Stimulated activated naive B cell treated with anti-CD40 and anti-IgM and Interleukin-4, amounts not matched to agents 10 μg/mL and 1 μg/mL and 100 μg/mL, for 72 hours (primary cell): ENCODE measurements around the gene UBXN1.

Experiments
- ATAC-seq, 2 donors: fragments of 150-1000 bp; cut with Tn5 transposase; replicated peaks; 2 replicates each; pipeline ENCODE4 v1.10.0; 2021; ENCODE audit warnings: moderate library complexity in 1 of 2
- DNase-seq: peaks from one replicate; pipeline ENCODE4 v3.0.0; 2021
- H3K27ac Mint-ChIP-seq: one replicate; pipeline ENCODE4 v1.8.0; 2022; ENCODE audit warnings: mild to moderate bottlenecking, mixed read lengths
- H3K27me3 Mint-ChIP-seq, 2 donors: one replicate each; pipeline ENCODE4 v1.8.0; 2022; ENCODE audit warnings: mixed read lengths in 2 of 2
- H3K36me3 Mint-ChIP-seq, 2 donors: one replicate each; pipeline ENCODE4 v1.8.0; 2022; ENCODE audit warnings: mixed read lengths in 2 of 2, mild to moderate bottlenecking in 1 of 2
- H3K4me1 Mint-ChIP-seq, 2 donors: one replicate each; pipeline ENCODE4 v1.8.0; 2022; ENCODE audit warnings: mixed read lengths in 2 of 2, mild to moderate bottlenecking in 1 of 2
- H3K4me3 Mint-ChIP-seq, 2 donors: one replicate each; pipeline ENCODE4 v1.8.0; 2022; ENCODE audit warnings: mild to moderate bottlenecking in 2 of 2, mixed read lengths in 2 of 2, moderate library complexity in 1 of 2
- H3K9me3 Mint-ChIP-seq, 2 donors: one replicate each; pipeline ENCODE4 v1.8.0; 2022; ENCODE audit warnings: mixed read lengths in 2 of 2, mild to moderate bottlenecking in 1 of 2

Gene UBXN1

GRCh38 chr11:62715150-62716130 is 36.6 kb upstream of the UBXN1 start:
- ATAC-seq = no peak
- no peak overlapping the region for H3K4me3 Mint-ChIP-seq
- no peaks in the 10 kb centered on the region for H3K9me3 Mint-ChIP-seq
- peak overlapping the region; percentile 65 for H3K27ac Mint-ChIP-seq
- DNase-seq = no peak
- peaks cover 50 to 74% of the 10 kb centered on the region in 2 donors for H3K36me3 Mint-ChIP-seq
- H3K27me3 Mint-ChIP-seq = no peaks in the 10 kb centered on the region
- H3K4me1 Mint-ChIP-seq = peaks cover 25 to 39% of the 10 kb centered on the region in 2 donors

GRCh38 chr11:62713343-62713742 is 34.5 kb upstream of the UBXN1 start:
- peaks cover 49 to 77% of the 10 kb centered on the region in 2 donors for H3K36me3 Mint-ChIP-seq
- H3K4me1 Mint-ChIP-seq = peaks cover 34 to 60% of the 10 kb centered on the region in 2 donors
- no peaks in the 10 kb centered on the region for H3K9me3 Mint-ChIP-seq
- H3K27me3 Mint-ChIP-seq = no peaks in the 10 kb centered on the region
- ATAC-seq = no peak
- DNase-seq = no peak
- peak overlapping the region; percentile 3 for H3K27ac Mint-ChIP-seq
- peak overlapping the region in 1 of 2 donors; percentile 40 for H3K4me3 Mint-ChIP-seq

- ATAC-seq (no peak), DNase-seq (no peak)
- Mint-ChIP-seq H3K4me1 (peaks cover 38 to 65% of the 10 kb centered on the region in 2 donors), H3K27me3 (no peaks in the 10 kb centered on the region), H3K4me3 (peak overlapping the region; percentile 6 to 25), H3K36me3 (peaks cover 44 to 75% of the 10 kb centered on the region in 2 donors), H3K27ac (peak overlapping the region; percentile 67), H3K9me3 (no peaks in the 10 kb centered on the region)
Measured at GRCh38 chr11:62712861-62713260, 34.0 kb upstream of the UBXN1 start.

GRCh38 chr11:62712276-62712812 is 33.5 kb upstream of the UBXN1 start:
- Mint-ChIP-seq H3K4me3 (peak overlapping the region; percentile 0 to 25), H3K4me1 (peaks cover 42 to 70% of the 10 kb centered on the region in 2 donors), H3K27me3 (no peaks in the 10 kb centered on the region), H3K36me3 (peaks cover 43 to 73% of the 10 kb centered on the region in 2 donors), H3K9me3 (no peaks in the 10 kb centered on the region), H3K27ac (peak overlapping the region; percentile 81)
- ATAC-seq (no peak), DNase-seq (no peak)

GRCh38 chr11:62710001-62710345 is 31.1 kb upstream of the UBXN1 start:
- DNase-seq = no peak

GRCh38 chr11:62709247-62710000 is 30.6 kb upstream of the UBXN1 start:
- peak overlapping the region; percentile 95 for H3K27ac Mint-ChIP-seq
- no peaks in the 10 kb centered on the region for H3K27me3 Mint-ChIP-seq
- peak; percentile 78 to 82 for ATAC-seq
- H3K4me1 Mint-ChIP-seq = peaks cover 51 to 81% of the 10 kb centered on the region in 2 donors
- DNase-seq = peak; percentile 93
- H3K9me3 Mint-ChIP-seq = peaks cover 0 to 1% of the 10 kb centered on the region in 2 donors
- H3K36me3 Mint-ChIP-seq = peaks cover 33 to 58% of the 10 kb centered on the region in 2 donors
- H3K4me3 Mint-ChIP-seq = peak overlapping the region; percentile 90 to 92

More at GRCh38 chr11:62710001-62710345, 31.1 kb upstream of the UBXN1 start:
- Mint-ChIP-seq H3K27me3 (no peaks in the 10 kb centered on the region), H3K4me1 (peaks cover 53 to 84% of the 10 kb centered on the region in 2 donors), H3K36me3 (peaks cover 33 to 63% of the 10 kb centered on the region in 2 donors), H3K27ac (peak overlapping the region; percentile 95), H3K4me3 (peak overlapping the region; percentile 90 to 92), H3K9me3 (peaks cover 0 to 1% of the 10 kb centered on the region in 2 donors)
- no peak for ATAC-seq

GRCh38 chr11:62708793-62709192 is 29.9 kb upstream of the UBXN1 start:
- Mint-ChIP-seq H3K27ac (peak overlapping the region; percentile 95), H3K9me3 (peaks cover 0 to 1% of the 10 kb centered on the region in 2 donors), H3K36me3 (peaks cover 29 to 54% of the 10 kb centered on the region in 2 donors), H3K4me1 (peaks cover 47 to 77% of the 10 kb centered on the region in 2 donors), H3K4me3 (peak overlapping the region; percentile 90 to 92), H3K27me3 (no peaks in the 10 kb centered on the region)
- peak; percentile 34 for DNase-seq
- ATAC-seq = peak; percentile 20 to 25

GRCh38 chr11:62708392-62708791 is 29.5 kb upstream of the UBXN1 start:
- Mint-ChIP-seq H3K4me3 (peak overlapping the region; percentile 90 to 92), H3K9me3 (peaks cover 0 to 1% of the 10 kb centered on the region in 2 donors), H3K27ac (peak overlapping the region; percentile 95), H3K4me1 (peaks cover 43 to 73% of the 10 kb centered on the region in 2 donors), H3K27me3 (no peaks in the 10 kb centered on the region), H3K36me3 (peaks cover 29 to 50% of the 10 kb centered on the region in 2 donors)
- no peak for DNase-seq
- no peak for ATAC-seq

GRCh38 chr11:62707277-62707861 is 28.5 kb upstream of the UBXN1 start, which contains the start of the genes BSCL2 and GNG3:
BSCL2 (minus strand) TSS chr11:62707424; CDS start chr11:62707195, 229 bp downstream.
GNG3 (plus strand) TSS chr11:62707676; CDS start chr11:62708296, 620 bp downstream.
- ATAC-seq = no peak
- Mint-ChIP-seq H3K27me3 (no peaks in the 10 kb centered on the region), H3K4me3 (peak within 1 kb of the TSS; percentile 95 to 99), H3K36me3 (peaks cover 32 to 43% of the 10 kb centered on the region in 2 donors), H3K4me1 (peaks cover 39 to 63% of the 10 kb centered on the region in 2 donors), H3K27ac (peak within 1 kb of the TSS; percentile 95), H3K9me3 (peaks cover 0 to 1% of the 10 kb centered on the region in 2 donors)
- DNase-seq = no peak

- H3K27ac Mint-ChIP-seq = peak overlapping the region; percentile 37
- H3K36me3 Mint-ChIP-seq = peaks cover 34 to 45% of the 10 kb centered on the region in 2 donors
- ATAC-seq (no peak), DNase-seq (no peak)
- H3K4me3 Mint-ChIP-seq = peak overlapping the region; percentile 95 to 99
- H3K9me3 Mint-ChIP-seq = peaks cover 0 to 1% of the 10 kb centered on the region in 2 donors
- peaks cover 36 to 58% of the 10 kb centered on the region in 2 donors for H3K4me1 Mint-ChIP-seq
- H3K27me3 Mint-ChIP-seq = no peaks in the 10 kb centered on the region
Measured at GRCh38 chr11:62706850-62707247, 28.0 kb upstream of the UBXN1 start.

- peaks cover 36 to 58% of the 10 kb centered on the region in 2 donors for H3K4me1 Mint-ChIP-seq
Measured at GRCh38 chr11:62705880-62706849, 27.3 kb upstream of the UBXN1 start.

GRCh38 chr11:62705413-62705812 is 26.5 kb upstream of the UBXN1 start:
- Mint-ChIP-seq H3K9me3 (peaks cover 0 to 1% of the 10 kb centered on the region in 2 donors), H3K4me1 (peaks cover 36 to 53% of the 10 kb centered on the region in 2 donors), H3K27me3 (no peaks in the 10 kb centered on the region), H3K4me3 (peak overlapping the region; percentile 95 to 99), H3K36me3 (peaks cover 31 to 40% of the 10 kb centered on the region in 2 donors), H3K27ac (peak overlapping the region; percentile 97)
- DNase-seq (no peak), ATAC-seq (no peak)

More at GRCh38 chr11:62705880-62706849, 27.3 kb upstream of the UBXN1 start:
- peak; percentile 71 to 78 for ATAC-seq
- Mint-ChIP-seq H3K36me3 (peaks cover 35 to 43% of the 10 kb centered on the region in 2 donors), H3K27ac (peak overlapping the region; percentile 97), H3K9me3 (peaks cover 0 to 1% of the 10 kb centered on the region in 2 donors), H3K4me3 (peak overlapping the region; percentile 95 to 99), H3K27me3 (no peaks in the 10 kb centered on the region)
- DNase-seq = peak; percentile 84
